Hindlimb muscle (tissue), 1 donor: ENCODE measurements around the gene WFDC11. TPM values are rescaled to one million over a fixed set of nuclear protein-coding genes. Genes with fewer than 3 reads are reported as not detected.
A peak's percentile ranks its signal among the peaks of the same experiment; 100 is the strongest.
"Not testable (repeated sequence)": the region's sequence is repeated elsewhere in the genome, so short reads cannot be mapped to it uniquely, and the experiment has no call there.

Experiments
- DNase-seq: peaks from one replicate; pipeline ENCODE4 v3.0.0-alpha.2; 2013
- polyA plus RNA-seq: library from polyadenylated mRNA; unstranded; fragments of 120-200 nt; gene quantifications from one replicate; pipeline ENCODE4 v1.2.1, GENCODE V29; 2013; ENCODE audit not compliant: insufficient read length

Gene WFDC11
- polyA plus RNA-seq, result not detected

GRCh38 chr20:45670139-45670538, at the start of gene WFDC11:
WFDC11 (minus strand) TSS chr20:45670239; CDS start chr20:45650600, 19,639 bp downstream.
- DNase-seq, result no peak

GRCh38 chr20:45716141-45716688, 46.2 kb upstream of the WFDC11 start:
- not testable (repeated sequence) for DNase-seq

GRCh38 chr20:45704969-45705637, 35.1 kb upstream of the WFDC11 start, which contains the start of gene WFDC10B:
WFDC10B (minus strand) TSS chr20:45705019; CDS start chr20:45685992, 19,027 bp downstream.
- DNase-seq, result no peak

GRCh38 chr20:45701873-45702272, 31.8 kb upstream of the WFDC11 start, which contains the start of gene WFDC13:
WFDC13 (plus strand) TSS chr20:45702038; CDS start chr20:45702124, 86 bp downstream.
- no peak for DNase-seq

- DNase-seq, result no peak
These were observed 31.1 kb upstream of the WFDC11 start for GRCh38 chr20:45701104-45701503.

GRCh38 chr20:45695496-45695895, 25.5 kb upstream of the WFDC11 start:
- no peak for DNase-seq

GRCh38 chr20:45693346-45693745, 23.3 kb upstream of the WFDC11 start:
- DNase-seq, result not testable (repeated sequence)

- no peak for DNase-seq
These were observed 15.9 kb upstream of the WFDC11 start for GRCh38 chr20:45685896-45686295.

GRCh38 chr20:45679650-45680049, 9.6 kb upstream of the WFDC11 start:
- no peak for DNase-seq

- no peak for DNase-seq
These were observed 2.7 kb upstream of the WFDC11 start for GRCh38 chr20:45672765-45673164.

- DNase-seq, result not testable (repeated sequence)
These were observed 13.0 kb downstream of the WFDC11 start for GRCh38 chr20:45657038-45657437.

GRCh38 chr20:45651726-45652125, 18.3 kb downstream of the WFDC11 start:
- not testable (repeated sequence) for DNase-seq

- DNase-seq, result no peak
These were observed 20.7 kb downstream of the WFDC11 start for GRCh38 chr20:45649312-45649863.

GRCh38 chr20:45647441-45648050, 22.5 kb downstream of the WFDC11 start:
- no peak for DNase-seq

- DNase-seq, result no peak
These were observed 23.2 kb downstream of the WFDC11 start for GRCh38 chr20:45646875-45647274.

GRCh38 chr20:45645869-45646268, 24.2 kb downstream of the WFDC11 start:
- DNase-seq, result not testable (repeated sequence)

- DNase-seq, result not testable (repeated sequence)
These were observed 29.0 kb downstream of the WFDC11 start for GRCh38 chr20:45641076-45641475.

GRCh38 chr20:45639687-45640086, 30.4 kb downstream of the WFDC11 start:
- no peak for DNase-seq

- no peak for DNase-seq
These were observed 33.5 kb downstream of the WFDC11 start for GRCh38 chr20:45636513-45636912.

- no peak for DNase-seq
These were observed 38.9 kb downstream of the WFDC11 start, which contains the start of gene WFDC9 for GRCh38 chr20:45631184-45631583. WFDC9 (minus strand) TSS chr20:45631284; CDS start chr20:45610181, 21,103 bp downstream.

- no peak for DNase-seq
These were observed 39.7 kb downstream of the WFDC11 start for GRCh38 chr20:45630371-45630770.

- peak; percentile 6 for DNase-seq
These were observed 40.4 kb downstream of the WFDC11 start, which contains the start of gene WFDC10A for GRCh38 chr20:45629496-45630100. WFDC10A (plus strand) TSS chr20:45629739; CDS start chr20:45629814, 75 bp downstream.

GRCh38 chr20:45626540-45626939, 43.5 kb downstream of the WFDC11 start:
- no peak for DNase-seq
